Activated T-helper 1 cell treated with anti-CD3 and anti-CD28 coated beads, Interleukin-2, amount 50 U/mL, for 16 hours (primary cell): ENCODE results near the gene TBC1D2B.
"Not testable (repeated sequence)": the region's sequence is repeated elsewhere in the genome, so short reads cannot be mapped to it uniquely, and the experiment has no call there.

ENCODE experiments used
- DNase-seq, 2 donors: peaks; one replicate each; pipeline ENCODE4 v3.0.0-alpha.2; 2020; ENCODE audit warnings: low read depth in 1 of 2, low spot score in 1 of 2

TBC1D2B gene

GRCh38 chr15:77953926-77954325 lies 123.6 kb downstream of the TBC1D2B start:
- DNase-seq, result not testable (repeated sequence)

- DNase-seq, result not testable (repeated sequence)
These were observed 124.5 kb downstream of the TBC1D2B start for GRCh38 chr15:77952928-77953446.

- not testable (repeated sequence) for DNase-seq
These were observed 126.3 kb downstream of the TBC1D2B start for GRCh38 chr15:77951105-77951786.

DNA sequence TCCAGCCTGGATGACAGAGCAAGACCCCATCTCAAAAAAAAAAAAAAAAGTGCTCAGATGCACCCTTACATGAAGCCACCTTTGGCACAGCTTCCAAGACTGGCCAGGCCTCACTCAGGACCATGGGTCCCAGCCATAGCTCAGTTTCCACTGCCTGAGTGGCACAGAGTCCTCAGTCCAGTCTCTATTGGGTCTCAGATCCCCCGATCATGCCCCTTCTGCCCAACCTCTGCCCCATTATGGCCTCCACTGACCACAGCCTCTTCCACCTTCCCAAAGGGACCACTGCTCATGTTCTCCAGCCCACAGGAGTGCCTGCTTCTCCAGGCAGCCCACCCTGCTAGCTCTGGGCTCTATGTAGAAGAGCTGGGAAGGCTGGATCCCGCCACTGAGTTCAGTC lies 127.0 kb downstream of the TBC1D2B start:
- not testable (repeated sequence) for DNase-seq

GRCh38 chr15:77945566-77945965 lies 131.9 kb downstream of the TBC1D2B start:
- DNase-seq, result no peak
